HFF-Myc (cell line): ENCODE measurements around the gene TFAP2C.
"Not testable (repeated sequence)": the region's sequence is repeated elsewhere in the genome, so short reads cannot be mapped to it uniquely, and the experiment has no call there.

Experiments
- DNase-seq: peaks from one replicate; pipeline ENCODE4 v3.0.0-alpha.2; 2011; ENCODE audit warnings: low read depth; ENCODE audit errors: extremely low read depth
- H3K4me3 ChIP-seq: replicated peaks from 2 replicates; pipeline ENCODE4 v1.5.1; 2011; ENCODE audit warnings: low read depth, mild to moderate bottlenecking, control low read depth, low read length
- TF ChIP-seq, protein P1 (sequence below): IDR thresholded peaks from 2 replicates; pipeline ENCODE4 v1.5.1; 2012; ENCODE audit warnings: mild to moderate bottlenecking, low read depth, low read length, control low read depth; ENCODE audit errors: missing control alignments

Gene TFAP2C

DNA sequence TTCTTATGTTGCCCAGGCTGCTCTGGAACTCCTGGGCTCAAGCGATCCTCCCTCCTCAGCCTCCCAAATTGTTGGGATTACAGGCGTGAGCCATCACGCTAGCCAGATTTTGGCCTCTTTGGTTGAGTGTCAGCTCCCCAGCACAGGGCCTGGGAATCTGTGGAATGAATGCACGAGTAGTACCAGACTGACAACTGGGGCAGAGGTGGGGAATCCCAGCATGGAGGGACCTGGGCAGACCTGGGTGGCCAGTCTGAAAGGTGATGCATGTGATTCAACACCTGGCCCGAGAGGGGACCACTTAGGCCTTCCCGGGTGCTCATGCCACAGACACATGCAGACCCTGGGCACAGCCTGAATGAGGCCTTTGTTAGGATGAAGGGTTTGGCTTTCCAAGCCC is 19.0 kb upstream of the TFAP2C start:
- TF ChIP-seq, protein P1, sequence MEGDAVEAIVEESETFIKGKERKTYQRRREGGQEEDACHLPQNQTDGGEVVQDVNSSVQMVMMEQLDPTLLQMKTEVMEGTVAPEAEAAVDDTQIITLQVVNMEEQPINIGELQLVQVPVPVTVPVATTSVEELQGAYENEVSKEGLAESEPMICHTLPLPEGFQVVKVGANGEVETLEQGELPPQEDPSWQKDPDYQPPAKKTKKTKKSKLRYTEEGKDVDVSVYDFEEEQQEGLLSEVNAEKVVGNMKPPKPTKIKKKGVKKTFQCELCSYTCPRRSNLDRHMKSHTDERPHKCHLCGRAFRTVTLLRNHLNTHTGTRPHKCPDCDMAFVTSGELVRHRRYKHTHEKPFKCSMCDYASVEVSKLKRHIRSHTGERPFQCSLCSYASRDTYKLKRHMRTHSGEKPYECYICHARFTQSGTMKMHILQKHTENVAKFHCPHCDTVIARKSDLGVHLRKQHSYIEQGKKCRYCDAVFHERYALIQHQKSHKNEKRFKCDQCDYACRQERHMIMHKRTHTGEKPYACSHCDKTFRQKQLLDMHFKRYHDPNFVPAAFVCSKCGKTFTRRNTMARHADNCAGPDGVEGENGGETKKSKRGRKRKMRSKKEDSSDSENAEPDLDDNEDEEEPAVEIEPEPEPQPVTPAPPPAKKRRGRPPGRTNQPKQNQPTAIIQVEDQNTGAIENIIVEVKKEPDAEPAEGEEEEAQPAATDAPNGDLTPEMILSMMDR, result no peak
- no peak for DNase-seq
- H3K4me3 ChIP-seq, result no peak overlapping the region

DNA sequence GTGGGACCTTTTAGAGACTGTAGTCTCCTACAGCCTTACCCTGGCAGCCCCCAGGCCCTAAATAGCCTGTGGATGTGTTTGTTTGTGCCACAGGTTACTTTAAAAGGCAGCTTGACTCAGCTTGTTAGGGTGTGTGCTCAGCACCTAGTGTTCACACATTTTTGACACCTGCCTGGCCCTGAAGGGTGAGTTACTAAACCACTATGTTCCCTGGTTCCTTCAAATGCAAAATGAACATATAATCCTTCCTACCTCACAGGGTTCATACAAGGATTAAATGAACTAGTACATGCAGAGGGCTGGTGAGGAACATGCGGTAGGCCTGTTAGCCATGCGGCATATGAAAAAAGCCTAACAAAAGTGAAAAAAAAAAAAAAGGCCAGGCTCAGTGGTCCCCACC is 14.9 kb upstream of the TFAP2C start:
- TF ChIP-seq, protein P1, result no peak
- DNase-seq, result no peak
- H3K4me3 ChIP-seq, result no peak overlapping the region

DNA sequence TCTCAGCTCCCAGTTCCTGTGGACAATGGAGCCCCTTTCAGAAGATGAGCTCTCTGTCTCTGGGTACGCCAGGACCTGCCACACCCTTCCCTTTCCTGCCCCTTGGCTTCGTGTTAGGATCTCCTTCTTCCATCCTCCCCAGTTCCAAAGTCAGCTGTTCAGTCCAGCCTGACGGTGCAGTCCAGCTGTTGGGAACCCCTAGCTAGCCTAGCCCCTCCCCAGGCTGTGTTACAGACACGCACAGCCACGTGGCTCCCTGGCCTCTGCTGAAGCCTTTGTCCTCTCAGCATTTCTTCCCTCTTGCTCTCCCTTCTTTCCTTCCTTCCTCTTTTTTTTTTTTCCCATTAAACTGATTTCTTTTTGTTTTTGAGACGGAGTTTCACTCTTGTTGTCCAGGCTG is 12.4 kb upstream of the TFAP2C start:
- H3K4me3 ChIP-seq, result no peak overlapping the region
- TF ChIP-seq, protein P1, result no peak
- no peak for DNase-seq

DNA sequence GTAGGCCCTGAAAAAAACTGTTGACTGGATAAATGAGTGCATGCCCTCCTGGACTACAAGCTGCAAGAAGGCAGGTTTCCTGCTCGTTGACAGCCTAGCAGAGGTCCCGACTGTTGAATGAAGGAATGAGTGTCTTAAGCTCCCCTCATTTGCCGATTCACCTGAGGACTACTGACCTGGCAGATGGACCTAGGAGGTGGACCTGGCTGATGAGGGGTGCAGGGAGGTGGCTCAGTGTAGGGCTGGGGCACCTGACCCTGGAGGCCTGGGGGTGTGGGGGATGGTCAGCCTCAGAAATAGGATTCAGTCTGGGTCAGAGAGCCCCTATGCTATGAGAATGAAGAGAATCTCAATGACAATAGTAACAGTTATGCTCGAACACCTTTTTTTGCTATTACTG is 11.6 kb upstream of the TFAP2C start:
- DNase-seq, result no peak
- H3K4me3 ChIP-seq, result no peak overlapping the region
- TF ChIP-seq, protein P1, result no peak

DNA sequence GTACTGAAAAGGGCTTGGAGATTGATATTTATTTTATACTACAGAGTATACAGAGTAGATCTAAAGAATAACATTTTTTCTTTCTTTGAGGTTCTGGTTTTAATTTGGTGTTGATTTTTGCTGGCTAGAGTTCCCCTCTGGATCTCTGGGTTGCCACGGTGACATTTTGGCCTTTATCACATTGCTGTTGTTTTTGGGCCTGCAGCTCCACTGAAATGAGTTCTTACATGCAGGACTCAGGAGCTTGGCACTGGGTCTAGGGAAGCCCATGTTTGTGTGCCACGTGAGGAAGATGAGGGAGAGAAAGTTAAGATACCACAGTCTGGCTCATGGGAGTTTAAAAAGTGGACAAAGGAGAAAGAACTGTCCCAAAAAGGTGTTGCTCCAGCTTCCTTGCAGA is 7.4 kb upstream of the TFAP2C start:
- TF ChIP-seq, protein P1, result no peak
- no peak overlapping the region for H3K4me3 ChIP-seq
- no peak for DNase-seq

DNA sequence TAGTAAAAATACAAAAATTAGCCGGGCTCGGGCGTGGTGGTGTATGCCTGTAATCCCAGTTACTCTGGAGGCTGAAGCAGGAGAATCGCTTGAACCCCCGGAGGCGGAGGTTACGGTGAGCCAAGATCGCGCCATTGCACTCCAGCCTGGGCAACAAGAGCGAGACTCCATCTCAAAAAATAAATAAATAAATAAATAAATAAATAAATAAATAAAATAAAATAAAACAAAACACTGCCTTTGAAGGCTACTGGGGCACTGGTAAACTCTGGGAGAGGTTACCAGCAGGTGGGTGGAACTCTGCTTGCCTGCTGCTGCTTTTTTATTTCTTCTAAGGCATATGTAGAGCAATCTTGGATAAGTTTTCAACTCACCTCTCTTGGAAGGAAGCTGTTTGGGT is 5.2 kb upstream of the TFAP2C start:
- not testable (repeated sequence) for H3K4me3 ChIP-seq, DNase-seq

DNA sequence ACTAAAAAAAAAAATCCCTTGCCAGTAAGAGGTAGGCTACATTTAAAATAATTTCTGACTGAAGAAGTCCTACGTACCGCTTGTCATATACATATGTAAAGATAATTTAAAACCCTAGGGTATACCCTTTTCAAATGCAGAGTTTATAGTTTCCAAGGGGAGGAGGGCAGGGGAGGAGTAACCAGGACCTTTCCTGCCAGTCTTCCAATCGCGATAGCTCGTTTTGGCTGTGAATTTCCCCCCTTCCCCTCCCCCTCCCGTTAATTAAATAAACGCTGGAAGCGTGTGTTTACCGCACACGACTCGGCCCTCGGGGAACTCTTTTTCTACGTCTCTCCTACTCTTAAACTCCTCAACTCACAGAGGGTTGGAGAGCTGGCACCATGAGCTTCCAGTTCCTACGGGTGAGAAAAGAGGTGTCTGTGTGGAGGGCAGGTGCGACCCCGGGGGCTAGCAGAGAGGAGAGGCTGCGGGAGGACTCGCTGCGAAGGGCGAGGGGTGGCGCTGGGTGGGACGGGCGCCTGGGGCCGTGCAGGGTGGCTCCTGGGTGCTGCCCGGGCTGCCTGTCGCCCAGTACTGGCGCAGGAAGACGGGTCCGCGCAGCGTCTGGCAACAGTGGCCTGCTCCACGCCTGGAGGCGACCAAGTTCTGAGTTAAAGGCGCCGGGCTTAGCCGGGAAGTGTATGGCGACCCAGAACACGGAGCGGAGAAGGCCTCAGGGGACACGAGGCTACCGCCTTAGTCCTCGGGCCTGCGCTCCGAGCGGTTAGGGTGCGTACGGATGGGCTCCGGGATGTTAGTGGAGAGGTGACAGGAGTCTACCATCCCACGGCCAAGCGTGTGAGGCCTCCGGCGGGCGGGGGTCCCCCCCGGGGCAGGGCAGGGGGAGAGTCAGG is 4.1 kb upstream of the TFAP2C start:
- TF ChIP-seq, protein P1, result no peak
- H3K4me3 ChIP-seq, result no peak overlapping the region
- no peak for DNase-seq
